Measurements from ENCODE around the gene RHBDD1. TPM values are rescaled to one million over a fixed set of nuclear protein-coding genes. Genes with fewer than 3 reads are reported as not detected.
"Not testable (repeated sequence)": the region's sequence is repeated elsewhere in the genome, so short reads cannot be mapped to it uniquely, and the experiment has no call there.

Gene RHBDD1
- total RNA-seq, 1 donor from 2014 or later = 31.9 TPM

DNA sequence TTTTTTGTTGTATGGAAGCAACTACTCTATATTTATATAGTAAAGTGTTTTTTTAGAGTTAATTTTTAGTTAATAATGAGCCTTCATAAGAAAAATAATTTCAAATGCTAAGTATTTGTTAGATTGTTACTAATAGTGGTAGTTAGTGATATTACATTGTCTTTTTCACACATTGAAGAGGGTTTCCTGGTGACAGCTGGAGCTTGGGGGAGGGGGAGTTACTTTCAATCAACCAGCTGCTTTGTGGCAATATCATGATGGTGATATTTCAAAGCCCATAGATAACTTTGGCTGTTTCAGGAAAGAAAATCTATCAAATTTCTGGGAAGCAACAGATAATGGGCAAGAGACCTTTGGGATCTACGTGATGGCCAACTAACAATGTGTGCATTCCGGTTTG is 4.1 kb downstream of the RHBDD1 start:
- DNase-seq (ENCODE audit: low spot score) = no peak

DNA sequence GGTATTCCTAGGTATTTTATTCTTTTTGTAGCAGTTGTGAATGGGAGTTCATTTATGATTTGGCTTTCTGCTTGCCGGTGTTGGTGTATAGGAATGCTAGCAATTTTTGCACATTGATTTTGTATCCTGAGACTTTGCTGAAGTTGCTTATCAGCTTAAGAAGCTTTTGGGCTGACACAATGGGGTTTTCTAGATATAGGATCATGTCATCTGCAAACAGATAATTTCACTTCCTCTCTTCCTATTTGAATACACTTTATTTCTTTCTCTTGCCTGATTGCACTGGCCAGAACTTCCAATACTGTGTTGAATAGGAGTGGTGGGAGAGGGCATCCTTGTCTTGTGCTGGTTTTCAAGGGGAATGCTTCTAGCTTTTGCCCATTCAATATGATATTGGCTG is 7.1 kb downstream of the RHBDD1 start:
- DNase-seq (ENCODE audit: low spot score) = not testable (repeated sequence)

DNA sequence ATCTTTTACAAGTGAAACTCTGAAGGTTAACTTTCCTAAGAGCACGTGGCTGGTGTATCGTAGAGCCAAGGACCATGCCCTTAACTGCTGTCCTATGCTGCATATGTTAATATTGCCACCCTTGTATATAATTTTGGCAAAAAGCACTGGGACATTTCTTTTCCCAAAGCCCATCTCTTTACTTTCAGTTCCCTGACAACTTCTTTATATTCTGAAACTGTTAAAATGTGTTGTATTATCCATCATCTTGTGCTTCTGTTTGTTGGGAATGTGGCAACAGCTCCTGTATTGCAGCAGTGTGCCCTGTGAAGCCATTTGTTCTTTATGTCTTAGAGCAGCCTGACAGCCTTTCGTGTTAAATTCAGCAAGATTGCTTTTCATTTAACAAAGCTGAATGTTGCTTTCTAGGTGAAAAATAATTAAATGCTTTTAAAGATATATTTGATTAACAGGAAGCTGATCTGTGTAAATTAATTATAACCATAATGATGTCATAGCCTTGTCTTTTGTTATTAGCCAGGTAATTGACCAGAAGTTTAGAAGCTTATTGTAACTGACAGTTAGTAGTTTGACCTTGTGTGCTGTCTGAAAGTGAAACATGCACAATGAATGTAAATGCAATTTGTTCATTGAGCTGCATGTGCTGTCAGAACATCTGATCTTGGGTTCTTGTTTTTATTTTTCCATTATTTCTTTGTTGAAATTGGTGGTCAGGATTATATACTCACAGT is 9.7 kb downstream of the RHBDD1 start:
- DNase-seq (ENCODE audit: low spot score) = no peak

DNA sequence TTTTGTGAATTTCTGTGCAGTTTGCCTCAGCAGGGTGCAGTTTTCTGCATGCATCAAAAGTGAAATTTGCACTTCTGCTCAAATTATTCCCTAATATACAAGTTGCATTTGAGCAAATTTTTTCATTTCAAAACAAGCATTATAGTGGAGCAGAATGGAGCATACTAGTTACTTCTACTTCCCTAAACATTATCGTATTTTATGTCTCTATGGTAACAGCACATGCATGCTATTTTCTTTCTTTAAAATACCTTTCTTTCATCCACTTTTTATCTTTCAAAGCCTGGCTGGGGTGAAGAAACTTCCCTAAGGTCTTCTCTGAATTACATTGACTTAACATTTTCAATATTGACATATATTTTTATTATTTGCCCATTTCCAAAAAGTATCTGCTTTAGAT is 11.2 kb downstream of the RHBDD1 start:
- DNase-seq (ENCODE audit: low spot score) = no peak

DNA sequence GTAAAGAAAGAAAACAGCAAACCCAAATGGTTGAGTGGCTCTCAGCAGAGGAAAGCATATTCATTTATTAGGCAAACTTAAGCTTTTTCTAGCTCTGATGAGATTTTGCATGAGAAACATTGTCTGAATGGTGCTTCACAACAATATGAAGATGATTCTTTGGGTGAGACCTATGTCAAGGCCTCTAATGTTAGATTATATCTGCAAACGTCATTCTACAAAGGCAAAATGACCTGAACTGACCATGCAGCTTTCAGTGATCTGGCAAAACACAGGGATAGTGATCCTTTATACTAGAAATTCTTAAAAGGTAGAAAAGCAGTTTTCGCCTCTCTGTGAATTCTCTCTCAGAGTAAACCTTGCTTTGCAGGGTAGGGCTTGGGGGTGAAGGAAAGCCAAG is 11.7 kb downstream of the RHBDD1 start:
- DNase-seq (ENCODE audit: low spot score) = no peak

DNA sequence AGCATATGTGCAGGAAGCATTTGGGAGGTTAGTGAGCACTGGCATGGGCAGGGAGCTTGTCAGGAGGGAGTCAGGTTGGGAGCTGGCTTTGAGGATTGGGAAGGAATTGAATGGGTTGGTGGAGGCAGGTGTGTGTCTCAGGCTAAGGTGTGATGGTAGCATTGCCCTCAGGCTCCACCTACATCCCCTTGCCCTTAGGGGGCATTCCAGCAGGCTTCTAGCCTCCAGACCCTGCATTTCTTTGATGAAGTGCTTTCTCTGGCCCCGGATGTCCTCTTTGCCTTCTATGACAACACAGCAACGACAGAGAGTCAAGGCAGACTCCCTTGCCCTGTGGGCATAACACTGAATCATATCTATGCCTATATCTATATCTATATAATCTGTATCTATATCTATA is 13.5 kb downstream of the RHBDD1 start:
- no peak for DNase-seq (ENCODE audit: low spot score)

DNA sequence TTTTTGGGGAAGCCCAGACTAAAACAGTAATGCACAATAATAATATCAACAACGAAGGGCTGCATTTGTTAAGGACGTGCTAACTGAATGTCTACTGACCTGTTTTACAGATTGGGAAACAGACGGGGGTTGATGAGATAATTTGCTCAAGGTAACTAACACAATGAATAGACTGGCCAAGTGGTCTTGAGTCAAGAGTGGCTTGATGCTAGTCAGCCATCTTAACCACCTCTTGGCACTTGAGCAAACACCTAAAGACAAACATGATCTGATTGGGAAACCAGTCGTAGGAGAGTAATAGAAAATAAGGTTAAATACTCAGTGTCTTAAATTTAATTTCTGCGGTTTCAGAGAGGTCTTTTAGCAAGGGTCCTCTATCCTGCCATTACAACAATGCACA is 14.2 kb downstream of the RHBDD1 start:
- no peak for DNase-seq (ENCODE audit: low spot score)

DNA sequence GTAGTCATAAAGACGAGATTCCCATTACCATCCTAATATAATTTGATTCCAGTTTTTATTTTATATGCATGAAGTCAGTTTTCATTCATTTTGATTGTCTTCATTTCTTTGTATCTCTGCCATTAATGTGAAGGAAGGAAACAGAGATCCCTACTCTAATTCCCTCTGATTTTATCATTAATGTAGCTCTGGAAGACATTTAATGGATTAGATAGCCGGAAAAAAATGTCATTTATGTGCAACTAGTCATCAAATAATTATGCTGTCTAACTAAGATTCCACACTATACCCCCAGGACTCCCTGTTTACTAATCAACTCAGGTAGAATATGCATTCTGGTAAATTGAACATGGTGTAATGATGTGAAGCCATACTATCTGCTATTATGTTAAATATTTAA is 19.9 kb downstream of the RHBDD1 start:
- no peak for DNase-seq (ENCODE audit: low spot score)

DNA sequence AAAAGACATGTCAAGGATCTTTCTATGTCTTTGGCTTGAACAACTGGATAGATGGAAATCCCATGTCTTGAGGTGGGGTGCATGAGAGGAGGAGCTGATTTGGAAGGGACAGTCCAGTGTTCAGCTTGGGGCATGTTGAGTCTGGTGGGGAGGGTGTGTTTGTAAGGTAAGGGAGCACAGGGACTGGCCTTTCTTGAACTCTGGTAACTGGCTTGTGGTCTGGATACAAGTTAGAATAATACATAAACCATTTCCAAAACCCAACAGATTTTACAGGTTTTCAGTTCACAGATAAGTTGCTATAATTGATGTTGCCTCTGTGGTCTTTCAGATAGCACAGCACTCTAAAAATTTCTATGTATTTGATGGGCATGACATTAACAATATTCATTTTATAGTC is 24.2 kb downstream of the RHBDD1 start:
- DNase-seq (ENCODE audit: low spot score) = no peak

DNA sequence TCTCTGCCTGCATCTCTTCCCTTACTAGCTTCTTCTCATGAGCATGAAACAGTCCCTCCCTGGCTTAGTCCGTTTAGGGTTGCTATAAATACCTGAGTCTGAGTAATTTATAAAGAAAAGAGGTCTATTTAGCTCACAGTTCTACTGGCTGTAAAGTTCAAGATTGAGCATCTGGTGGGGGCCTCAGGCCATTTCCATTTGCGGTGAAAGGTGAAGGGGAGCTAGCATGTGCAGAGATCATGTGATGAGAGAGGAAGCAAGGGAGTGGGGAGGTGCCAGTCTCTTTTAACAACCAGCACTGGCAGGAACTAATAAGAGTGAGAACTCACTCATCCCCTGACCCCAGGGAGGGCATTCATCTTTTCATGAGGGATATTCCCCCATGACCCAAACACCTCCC is 26.8 kb downstream of the RHBDD1 start:
- no peak for DNase-seq (ENCODE audit: low spot score)

DNA sequence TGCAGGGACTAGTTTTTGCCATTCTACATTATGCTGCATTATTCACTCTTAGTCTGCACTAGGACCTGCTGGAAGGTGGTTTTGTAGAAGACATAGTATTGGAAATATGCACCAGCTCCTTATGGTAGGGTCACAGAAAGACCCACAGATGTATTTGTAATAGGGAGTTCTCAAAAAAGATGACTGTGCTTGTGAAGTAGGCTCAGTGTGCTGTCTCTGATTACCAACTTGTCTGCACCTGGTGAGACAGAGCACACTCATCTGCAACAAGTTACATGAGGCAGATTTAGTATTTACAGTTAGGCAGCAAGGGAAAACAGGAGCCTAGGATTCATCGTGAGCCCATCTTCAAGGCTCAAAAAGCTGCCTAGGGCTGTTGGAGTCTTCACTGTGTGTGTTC is 29.4 kb downstream of the RHBDD1 start:
- no peak for DNase-seq (ENCODE audit: low spot score)

DNA sequence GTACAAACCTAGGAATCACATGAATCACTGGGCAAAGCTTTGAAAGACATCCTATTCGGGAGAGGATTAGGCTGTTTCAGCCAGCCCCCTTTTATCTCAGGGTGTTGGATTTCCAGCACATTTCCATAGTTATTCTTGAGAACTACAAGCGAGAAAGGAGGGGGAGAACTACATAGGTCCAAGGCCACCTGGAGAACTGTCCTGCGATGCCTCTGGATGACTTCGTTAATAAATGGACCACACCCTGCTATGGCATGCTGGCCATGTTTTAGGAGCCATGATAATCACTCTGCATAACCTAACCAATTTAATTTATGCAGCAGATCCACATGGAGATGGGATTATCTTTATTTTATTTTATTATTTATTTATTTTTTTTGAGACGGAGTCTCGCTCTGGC is 29.9 kb downstream of the RHBDD1 start:
- no peak for DNase-seq (ENCODE audit: low spot score)

DNA sequence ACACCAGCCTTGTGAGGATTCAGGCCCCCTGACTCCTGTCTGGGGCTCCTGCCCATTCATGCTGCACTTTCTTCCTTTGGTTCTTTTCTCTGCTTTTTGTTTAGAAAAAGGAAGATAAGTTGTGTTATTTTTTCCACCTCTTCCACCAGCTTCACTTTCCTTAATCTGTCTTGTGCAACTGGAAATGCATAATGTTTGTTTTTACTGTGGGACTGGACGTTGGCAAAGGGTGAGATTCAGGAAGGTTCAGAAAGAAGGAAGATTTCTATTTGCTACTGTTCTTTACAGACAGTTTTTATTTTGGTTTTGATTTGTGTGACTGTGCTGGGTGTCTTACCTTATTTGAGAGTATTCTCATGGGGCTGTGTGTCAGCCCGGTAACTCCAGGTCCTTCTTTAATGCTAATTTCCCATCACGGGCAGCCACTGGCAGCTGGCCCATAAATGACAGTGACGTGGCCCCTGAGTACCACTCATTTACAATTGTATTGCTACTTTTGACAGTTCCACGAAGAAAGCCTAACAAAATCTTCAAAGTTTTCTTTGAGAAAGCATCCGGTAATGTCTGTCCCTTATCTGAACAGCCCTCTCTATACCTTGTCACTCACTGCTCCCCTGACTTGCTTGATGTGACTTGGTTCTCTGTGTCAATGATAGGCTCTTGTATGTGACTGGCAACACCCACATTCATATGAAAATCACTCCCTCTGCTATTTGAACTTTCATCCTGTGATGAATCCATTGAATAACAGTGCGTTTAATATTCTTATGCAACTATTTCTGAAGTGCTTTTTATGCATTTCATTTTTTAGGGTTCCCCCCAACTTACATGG is 32.7 kb downstream of the RHBDD1 start:
- no peak for DNase-seq (ENCODE audit: low spot score)

DNA sequence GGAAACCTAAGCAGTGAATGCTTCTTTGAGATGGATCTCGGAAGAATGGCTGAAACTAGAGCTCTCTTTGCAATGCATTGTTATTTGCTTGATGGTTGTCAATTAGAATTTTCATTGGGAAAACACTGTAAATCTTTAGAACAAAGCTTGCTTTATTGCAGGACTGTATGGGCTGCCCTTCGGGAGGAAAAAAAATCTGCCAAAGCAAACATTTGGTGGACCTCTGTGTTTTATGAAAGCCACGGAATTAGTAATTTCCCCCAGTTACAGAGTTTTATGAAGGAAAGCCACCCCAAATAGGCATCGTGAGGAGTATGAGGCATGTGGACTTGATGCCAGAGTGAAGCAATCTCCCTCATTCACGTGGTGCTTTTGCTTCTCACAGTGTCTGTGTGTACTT is 33.5 kb downstream of the RHBDD1 start:
- DNase-seq (ENCODE audit: low spot score) = no peak

DNA sequence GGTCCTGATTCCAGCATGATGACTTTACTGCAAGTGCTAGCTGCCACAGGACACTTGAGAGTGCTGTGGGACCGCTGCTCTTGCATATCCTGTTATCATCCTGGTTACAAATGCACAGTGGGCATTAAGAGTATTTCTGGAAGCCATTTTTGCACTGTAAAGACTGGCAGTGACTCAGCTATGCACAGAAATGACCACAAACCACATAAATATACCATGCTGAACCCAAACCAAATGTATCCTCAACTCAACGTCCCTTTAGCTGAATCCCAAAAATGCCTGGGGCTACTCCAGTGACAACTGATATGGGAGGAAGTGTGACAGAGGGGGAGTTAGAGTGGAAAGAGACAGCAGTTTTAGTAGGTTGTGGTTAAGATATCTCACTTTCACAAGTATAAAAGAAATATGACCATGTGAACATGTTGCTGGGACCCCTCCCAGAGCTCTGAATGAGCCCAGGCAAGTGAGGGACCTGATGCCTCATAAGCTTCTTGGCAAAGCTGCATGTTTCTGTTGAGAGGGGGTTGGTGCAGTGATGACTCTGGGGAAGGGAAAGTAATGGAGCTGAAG is 37.3 kb downstream of the RHBDD1 start:
- DNase-seq (ENCODE audit: low spot score) = no peak

DNA sequence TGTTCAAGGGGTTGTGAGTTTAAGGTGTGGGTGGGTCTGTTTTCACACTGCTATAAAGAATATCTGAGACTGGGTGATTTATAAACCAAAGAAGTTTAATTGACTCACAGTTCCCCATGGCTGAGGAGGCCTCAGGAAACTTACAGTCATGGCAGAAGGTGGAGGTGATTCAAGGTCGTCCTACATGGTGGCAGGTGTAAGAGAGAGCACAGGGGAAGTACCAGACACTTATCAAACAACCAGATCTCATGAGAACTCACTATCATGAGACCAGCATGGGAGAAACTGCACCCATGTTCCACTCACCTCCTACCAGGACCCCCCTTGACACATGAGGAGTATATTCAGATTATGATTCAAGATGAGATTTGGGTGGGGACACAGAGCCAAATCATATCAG is 38.0 kb downstream of the RHBDD1 start:
- DNase-seq (ENCODE audit: low spot score) = no peak

DNA sequence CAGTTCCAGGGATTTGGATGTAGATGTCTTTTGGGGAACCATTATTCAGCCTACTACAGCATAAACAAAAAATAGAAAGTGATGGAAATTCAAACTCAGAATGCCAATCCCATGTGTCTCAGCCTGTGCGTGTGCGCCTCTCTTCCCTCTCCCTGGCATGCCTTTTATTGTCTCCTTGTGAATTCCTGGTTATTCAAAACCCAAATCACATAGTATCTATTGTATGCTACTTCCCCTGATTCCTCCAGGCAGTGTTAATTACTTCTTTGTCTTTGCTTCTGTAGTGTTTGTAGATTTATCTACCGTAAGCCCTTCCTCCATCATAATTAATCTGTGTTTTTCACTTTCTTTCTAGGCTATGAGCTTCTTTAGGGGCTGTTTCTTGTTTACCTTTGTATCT is 38.9 kb downstream of the RHBDD1 start:
- DNase-seq (ENCODE audit: low spot score) = no peak

DNA sequence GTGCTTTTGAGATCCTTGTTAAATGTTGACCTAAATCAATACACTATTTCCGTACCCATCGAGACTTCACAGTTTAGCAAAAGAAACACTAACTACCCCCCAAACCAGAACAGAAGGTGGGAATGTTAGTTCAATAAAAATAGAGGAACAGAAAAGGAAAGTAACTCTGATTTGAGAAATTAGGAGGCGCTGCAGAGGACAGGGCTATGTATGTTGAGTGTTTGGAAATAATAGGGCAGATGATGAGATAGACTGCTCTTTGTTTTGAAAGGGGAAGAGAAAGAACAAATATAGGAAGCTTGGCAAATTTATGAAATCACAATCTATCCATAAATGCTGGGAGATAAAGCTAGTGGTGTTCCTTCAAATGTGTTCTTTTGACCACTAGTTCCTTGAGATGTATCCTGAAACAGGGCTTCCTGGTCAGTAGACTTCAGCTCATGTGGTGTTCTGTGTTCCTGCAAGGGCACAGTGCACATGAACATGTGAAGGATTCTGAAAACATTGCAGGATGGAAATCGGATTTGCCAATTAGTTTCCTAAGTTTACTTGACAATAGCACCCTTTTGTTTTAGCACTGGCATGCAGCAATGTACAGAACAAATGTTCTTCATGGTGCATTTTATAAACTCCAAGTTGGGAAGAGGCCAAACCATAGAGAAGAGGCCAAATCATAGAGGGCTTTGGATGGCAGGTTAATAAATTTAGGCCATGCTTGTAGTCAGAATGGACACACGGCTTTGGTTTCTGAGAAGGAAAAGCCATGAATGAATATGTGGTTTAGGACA is 39.8 kb downstream of the RHBDD1 start:
- no peak for DNase-seq (ENCODE audit: low spot score)

DNA sequence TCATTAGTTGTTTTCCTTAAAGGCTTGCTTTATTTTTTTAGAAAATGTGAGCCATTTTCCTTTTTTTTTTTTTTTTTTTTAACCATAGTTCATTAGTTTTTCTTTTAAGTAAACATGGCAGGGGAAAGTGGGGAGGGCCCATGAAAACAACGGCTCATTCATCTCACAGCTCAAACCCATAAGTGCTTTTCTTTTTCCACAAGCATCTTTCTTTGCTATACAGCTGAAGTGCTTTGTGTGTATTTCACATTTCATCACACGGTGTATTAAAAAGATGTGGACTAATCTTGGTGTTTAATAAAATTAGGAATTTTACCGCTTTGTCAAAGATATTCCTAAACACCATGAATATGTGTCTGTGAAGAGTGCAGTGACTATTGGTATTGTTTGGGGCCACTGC is 41.6 kb downstream of the RHBDD1 start:
- DNase-seq (ENCODE audit: low spot score) = no peak

DNA sequence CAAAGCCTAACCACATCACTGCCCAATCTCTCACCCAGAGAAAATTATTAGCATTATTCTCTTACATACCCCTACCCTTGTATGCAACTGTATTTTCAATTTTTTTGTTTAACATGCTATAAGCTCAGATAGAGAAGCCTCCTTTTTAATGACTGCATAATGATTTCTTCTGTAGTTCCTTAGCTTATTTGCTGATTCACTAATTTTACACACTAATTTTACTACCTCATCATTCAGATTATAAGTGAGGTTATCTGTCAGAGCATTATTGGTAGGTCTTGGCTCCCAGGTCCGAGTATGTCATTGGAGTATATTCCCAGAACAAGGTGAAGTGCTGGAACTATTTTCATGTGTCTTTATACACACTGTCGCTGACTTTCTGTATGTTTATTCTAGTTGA is 45.4 kb downstream of the RHBDD1 start:
- DNase-seq (ENCODE audit: low spot score) = no peak

DNA sequence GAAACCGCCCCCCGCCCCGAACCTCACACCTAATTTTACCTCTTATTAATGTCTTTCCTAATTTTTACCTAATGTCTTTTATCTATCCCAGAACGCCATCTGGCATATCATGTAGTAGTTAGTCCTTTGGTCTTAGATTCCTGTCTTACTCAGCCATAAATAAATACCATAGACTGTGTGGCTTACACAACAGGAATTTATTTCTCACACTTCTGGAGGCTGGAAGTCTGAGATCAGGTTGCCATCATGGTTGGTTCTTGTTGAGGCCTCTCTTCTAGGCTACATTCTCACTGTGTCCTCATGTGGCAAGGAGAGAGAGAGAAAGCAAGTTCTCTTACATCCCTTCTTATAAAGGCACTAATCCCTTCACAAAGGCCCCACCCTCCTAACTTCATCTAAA is 46.8 kb downstream of the RHBDD1 start:
- DNase-seq (ENCODE audit: low spot score) = no peak

DNA sequence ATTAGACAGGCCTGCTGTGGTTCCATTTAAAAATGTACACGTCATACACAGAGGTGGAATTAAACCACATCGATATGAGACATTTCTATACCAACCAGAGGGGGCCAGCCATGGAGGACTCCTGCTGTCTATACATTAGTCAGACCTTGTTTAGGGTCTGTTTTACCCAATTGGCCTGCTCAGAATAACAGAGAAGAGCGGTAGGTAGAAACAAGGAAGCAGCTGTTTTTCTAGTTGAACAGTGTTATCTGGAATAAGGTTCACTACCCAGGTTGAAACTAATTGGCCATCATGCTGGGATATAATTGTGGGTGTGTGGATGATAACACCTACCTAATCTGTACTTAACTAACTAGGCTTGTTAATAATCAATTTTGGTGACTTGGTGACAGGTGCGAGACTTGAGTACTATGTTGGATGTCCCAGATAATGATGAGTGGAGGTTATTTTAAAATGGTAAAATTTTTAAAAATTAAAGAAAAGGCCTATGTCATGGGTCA is 47.5 kb downstream of the RHBDD1 start:
- no peak for DNase-seq (ENCODE audit: low spot score)
